K562 (cell line): Measurements from ENCODE around the gene PCBP2. TPM values are rescaled to one million over a fixed set of nuclear protein-coding genes. Genes with fewer than 3 reads are reported as not detected.

Experiments
- ATAC-seq: fragments of 200-7000 bp; cut with Tn5 transposase; 3 replicates; pipeline ENCODE4 v1.9.1; 2020; ENCODE audit warnings: moderate library complexity
- BruUV-seq: library from RNA; stranded (reverse); fragments of 400-500 nt; replicated peaks from 2 replicates; lab custom pipeline; 2021; lab: Mats Ljungman, UMichigan
- CTCF ChIA-PET: fragments of 300-600 bp; formaldehyde crosslinking; extraction: SDS; loops from one replicate; lab custom pipeline; 2021; ENCODE audit warnings: low intra/inter-chr PET ratio; lab: Yijun Ruan, JAX
- POLR2A ChIA-PET: fragments of 300-600, 350-650 bp; sonication (Branson Sonifier 250); formaldehyde crosslinking; extraction: SDS; loops from one replicate; lab custom pipeline; 2021; ENCODE audit warnings: antibody characterized with exemption, inconsistent platforms; lab: Yijun Ruan, JAX
- DNase-seq, 4 experiments: peaks; one replicate each; pipeline versions ENCODE4 v3.0.0 to v3.0.0-alpha.2; 2011 to 2018; ENCODE audit warnings: low spot score in 3 of 4, mixed read lengths in 3 of 4; ENCODE audit errors: extremely low read depth in 1 of 4
- FAIRE-seq: peaks from 2 replicates; lab custom pipeline; 2011; peaks lifted over from hg19 to GRCh38; lab: Jason Lieb, UNC
- H2AFZ ChIP-seq: 2 replicates; pipeline ENCODE4 v1.6.0; 2011; ENCODE audit warnings: low read depth, low read length, control low read depth, inconsistent platforms
- H3K27ac ChIP-seq: fragments of 200-600 bp; 3 replicates; pipeline ENCODE4 v1.8.0; 2011; ENCODE audit warnings: low read depth, mild to moderate bottlenecking, control low read depth, inconsistent platforms, low read length, moderate library complexity, mixed read lengths; ENCODE audit errors: extremely low read depth
- H3K27me3 ChIP-seq, 2 experiments: fragments of 300-600 bp in 1 of 2; 2 replicates in 1 of 2; 3 replicates in 1 of 2; pipeline versions ENCODE4 v1.6.0 to v1.8.0; 2011; ENCODE audit warnings: inconsistent platforms in 2 of 2, low read length in 2 of 2, mild to moderate bottlenecking in 1 of 2, mixed read lengths in 1 of 2, moderate library complexity in 1 of 2; ENCODE audit not compliant: control insufficient read depth in 2 of 2, insufficient read depth in 2 of 2
- H3K36me3 ChIP-seq: fragments of 300-600 bp; 3 replicates; pipeline ENCODE4 v1.8.0; 2011; ENCODE audit warnings: mild to moderate bottlenecking, low read length, inconsistent platforms; ENCODE audit not compliant: control insufficient read depth, insufficient read depth
- H3K4me1 ChIP-seq, 2 experiments: fragments of 200-600 bp in 1 of 2; replicated peaks in 1 of 2; 2 replicates in 1 of 2; 3 replicates in 1 of 2; pipeline versions ENCODE4 v1.5.1 to v1.8.0; 2011; ENCODE audit warnings: inconsistent platforms in 2 of 2, low read length in 2 of 2, mild to moderate bottlenecking in 1 of 2, mixed read lengths in 1 of 2, moderate library complexity in 1 of 2; ENCODE audit not compliant: control insufficient read depth in 2 of 2, insufficient read depth in 2 of 2
- H3K4me2 ChIP-seq: 2 replicates; pipeline ENCODE4 v1.6.1; 2011; ENCODE audit warnings: low read length, control low read depth, inconsistent platforms, mixed read lengths; ENCODE audit not compliant: insufficient read depth
- H3K4me3 ChIP-seq: fragments of 200-600 bp; sonication (generic), shearing (Covaris generic); 2 replicates; pipeline ENCODE4 v1.5.1; 2016; ENCODE audit warnings: control low read depth, inconsistent platforms
- H3K79me2 ChIP-seq: fragments of 200-600 bp; 3 replicates; pipeline ENCODE4 v1.8.0; 2011; ENCODE audit warnings: low read length, inconsistent platforms; ENCODE audit not compliant: control insufficient read depth, insufficient read depth
- H3K9ac ChIP-seq, 2 experiments: 2 replicates each; pipeline versions ENCODE4 v1.6.0 to v1.6.1; 2011; ENCODE audit warnings: low read depth in 2 of 2, low read length in 2 of 2, control low read depth in 1 of 2, inconsistent platforms in 1 of 2, mild to moderate bottlenecking in 1 of 2, mixed read lengths in 1 of 2; ENCODE audit not compliant: insufficient read depth in 1 of 2
- H3K9me1 ChIP-seq: one replicate; pipeline ENCODE4 v1.6.0; 2011; ENCODE audit warnings: inconsistent platforms, mild to moderate bottlenecking, low read length, moderate library complexity; ENCODE audit not compliant: control insufficient read depth, insufficient read depth
- H3K9me3 ChIP-seq: replicated peaks from 2 replicates; pipeline ENCODE4 v1.5.1; 2011; ENCODE audit warnings: low read depth, low read length, inconsistent platforms; ENCODE audit not compliant: control insufficient read depth, insufficient read depth
- H4K20me1 ChIP-seq: replicated peaks from 2 replicates; pipeline ENCODE4 v1.6.1; 2011; ENCODE audit warnings: low read length, inconsistent platforms, mixed read lengths; ENCODE audit not compliant: control insufficient read depth, insufficient read depth
- NFIC ChIP-seq: fragments of 450-650 bp; IDR thresholded peaks from 2 replicates; pipeline ENCODE4 v1.6.1; 2017; ENCODE audit warnings: mild to moderate bottlenecking, inconsistent platforms
- POLR2A ChIP-seq: fragments of 450-650 bp; conservative IDR thresholded peaks from 2 replicates; pipeline ENCODE4 v1.6.1; 2016
- POLR2G ChIP-seq: fragments of 200-400 bp; formaldehyde crosslinking; IDR thresholded peaks from 2 replicates; pipeline ENCODE4 v1.6.1; 2017; ENCODE audit warnings: low read depth, mild to moderate bottlenecking, antibody characterized with exemption, low read length, moderate library complexity
- RBFOX2 ChIP-seq: fragments of 200-400 bp; formaldehyde crosslinking; IDR thresholded peaks from 2 replicates; pipeline ENCODE4 v1.6.1; 2017; ENCODE audit warnings: low read depth, mild to moderate bottlenecking, low read length, moderate library complexity
- RUNX1 ChIP-seq: sonication (generic); IDR thresholded peaks from 2 replicates; pipeline ENCODE4 v1.6.1; 2016; ENCODE audit warnings: antibody characterized with exemption, low read depth
- SUPT5H ChIP-seq: fragments of 450-650 bp; IDR thresholded peaks from 2 replicates; pipeline ENCODE4 v1.6.1; 2016
- WGBS: fragments of 100-300 bp; shearing (Covaris generic); methylation state at CpG from one replicate; pipeline ENCODE4 v1.1.6; 2016; ENCODE audit warnings: low coverage, mixed read lengths; ENCODE audit not compliant: insufficient coverage; ENCODE audit errors: missing lambda C conversion rate; 5-methylcytosine and 5-hydroxymethylcytosine counted together
- in situ Hi-C: fragments of 300-500 bp; cut with MboI; formaldehyde crosslinking; loops from 4 replicates; pipeline ENCODE4 v1.15.0; 2018; ENCODE audit warnings: inconsistent platforms, mixed read lengths
- intact Hi-C: fragments of 100-400 bp; cut with micrococcal nuclease; formaldehyde crosslinking; loops from 2 replicates; pipeline ENCODE4 v1.14.2; 2022
- polyA plus RNA-seq, 8 experiments: library from polyadenylated mRNA; depleted of rRNA in 4 of 8; stranded (reverse) in 5 of 8; unstranded in 3 of 8; fragments of >200 nt; fragmentation: Nextera tagmentation in 2 of 8; fragmentation: Illumina TruSeq in 1 of 8; extraction: Ambion mirVana in 2 of 8; extraction: Trizol in 1 of 8; gene quantifications; 2 replicates each; pipeline versions ENCODE4 v1.2.1 to v1.2.3, GENCODE V29; 2011 to 2014; ENCODE audit warnings: inconsistent platforms in 1 of 8, missing spikeins in 1 of 8
- total RNA-seq, 7 experiments: library from RNA; depleted of rRNA in 6 of 7; stranded (reverse); fragments of >200 nt in 6 of 7; fragmentation: Illumina TruSeq in 2 of 7; extraction: Trizol in 2 of 7; gene quantifications; 2 replicates each; pipeline versions ENCODE4 v1.2.1 to v1.2.3, GENCODE V29; 2011 to 2021; ENCODE audit warnings: low replicate concordance in 1 of 7

PCBP2 gene
- total and polyA plus RNA-seq, 9 of the 15 experiments (the other 6 are each of a cell fraction or from before 2014, with no cell fraction given) = 137 to 831 (median 328) TPM

DNA sequence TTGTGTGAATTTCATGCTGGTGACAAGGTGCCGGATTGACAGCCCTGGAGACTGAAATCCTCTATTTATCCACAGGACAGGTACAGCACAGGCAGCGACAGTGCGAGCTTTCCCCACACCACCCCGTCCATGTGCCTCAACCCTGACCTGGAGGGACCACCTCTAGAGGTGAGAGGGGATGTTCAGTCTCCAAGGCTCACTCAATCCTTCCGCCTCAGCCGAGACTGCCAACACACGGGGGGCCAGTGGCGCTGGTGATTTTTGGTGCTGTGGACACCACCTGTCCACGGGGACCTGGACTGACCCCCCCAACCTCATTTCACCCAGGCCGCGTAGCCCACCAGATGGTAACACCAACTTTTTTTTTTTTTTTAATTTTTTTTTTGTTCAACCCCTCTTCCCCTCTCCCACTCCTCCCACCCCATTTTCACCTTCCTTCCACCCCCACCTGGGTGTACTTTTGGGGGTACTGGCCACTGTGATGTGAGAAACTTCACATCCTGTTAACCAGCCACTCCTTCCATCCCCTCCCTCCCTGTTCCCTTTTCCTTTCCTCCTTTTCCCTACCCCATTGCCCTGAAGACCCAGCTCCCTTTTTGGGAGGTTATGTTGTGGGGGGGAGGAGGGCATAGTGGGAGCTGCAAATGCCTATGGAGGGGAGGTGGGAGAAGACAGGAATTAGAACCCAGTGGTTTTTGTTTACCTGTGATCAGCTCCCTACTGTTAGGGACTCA lies 12.9 kb downstream of the PCBP2 start:
- peak overlapping the region in 1 of 2 experiments; percentile 30; a peak in 1 of 4 replicates for H3K9ac ChIP-seq
- CTCF ChIA-PET = interaction anchor here (1.1 kb wide), 1 partner anchor 44 kb away, joined by 3 read pairs; no protein-coding TSS in a partner anchor
- FAIRE-seq = no peak
- H3K9me1 ChIP-seq = no peaks in the 10 kb centered on the region
- H4K20me1 ChIP-seq = peaks cover 25% of the 10 kb centered on the region
- H3K27me3 ChIP-seq = no peaks in the 10 kb centered on the region
- no peak overlapping the region for H3K4me3 ChIP-seq
- H3K4me1 ChIP-seq = peaks cover 0 to 3% of the 10 kb centered on the region in 2 experiments; a peak in 1 of 5 replicates
- no peak overlapping the region for H2AFZ ChIP-seq
- TF ChIP-seq POLR2A (peak; percentile 44; the same call in 1 of the 2 replicates), NFIC (no peak), RUNX1 (no peak), RBFOX2 (peak; percentile 60), SUPT5H (peak; percentile 60), POLR2G (peak; percentile 56)
- no peak overlapping the region for H3K4me2 ChIP-seq
- H3K27ac ChIP-seq = no peak overlapping the region
- POLR2A ChIA-PET = interaction anchor here (0.8 to 8.8 kb wide), 11 partner anchors 10 to 124 kb away, joined by 3 to 87 read pairs (median 4); partner anchors contain the start of genes PRR13 and TARBP2
- peaks cover 100% of the 10 kb centered on the region for H3K36me3 ChIP-seq
- no peaks in the 10 kb centered on the region for H3K9me3 ChIP-seq
- intact Hi-C loops = no loop called here
- H3K79me2 ChIP-seq = peaks cover 86% of the 10 kb centered on the region
- no peak; the same call in 2 of the 3 replicates for ATAC-seq
- 99% methylated on average over 11 of the region's 11 CpGs for WGBS
- in situ Hi-C loops = no loop called here
- no peak for DNase-seq
- BruUV-seq = no TSS peak
